Erythroblast (primary cell): Measurements from ENCODE around the gene FSHR.

ENCODE experiments used
- GATA1 ChIP-seq: IDR thresholded peaks from 2 replicates; pipeline ENCODE4 v1.6.1; 2011; ENCODE audit warnings: low read depth, mild to moderate bottlenecking, control low read depth, low read length, moderate library complexity
- POLR2A ChIP-seq: IDR thresholded peaks from 2 replicates; pipeline ENCODE4 v1.6.1; 2011; ENCODE audit warnings: mild to moderate bottlenecking, low read length

DNA sequence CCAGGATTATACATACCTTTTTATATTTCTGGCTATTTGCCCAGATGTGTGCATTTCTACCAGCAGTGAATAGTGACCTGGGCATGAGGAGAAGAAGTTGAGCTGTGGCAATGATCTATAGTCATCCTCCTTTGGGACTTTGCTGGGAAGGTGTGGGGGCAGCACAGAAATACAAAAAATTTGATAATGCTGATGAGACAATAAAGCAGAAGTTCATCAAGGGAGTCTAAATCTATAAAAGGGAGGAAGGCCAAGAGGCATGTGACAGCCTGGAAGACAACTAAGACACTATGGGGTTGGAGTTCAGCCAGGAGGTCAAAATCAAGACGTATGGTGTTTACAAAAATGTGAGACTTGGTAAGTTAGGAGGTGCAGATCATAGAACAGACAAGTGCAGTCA lies 52.2 kb downstream of the FSHR start:
- TF ChIP-seq POLR2A (no peak), GATA1 (no peak)
